ENCODE results near the gene LMO7. TPM values are rescaled to one million over a fixed set of nuclear protein-coding genes. Genes with fewer than 3 reads are reported as not detected.

LMO7 gene
- total and polyA plus RNA-seq, 2 of the 8 experiments (the other 6 are each of a cell fraction or from before 2014, with no cell fraction given), result 8.1 to 28.3 TPM

DNA sequence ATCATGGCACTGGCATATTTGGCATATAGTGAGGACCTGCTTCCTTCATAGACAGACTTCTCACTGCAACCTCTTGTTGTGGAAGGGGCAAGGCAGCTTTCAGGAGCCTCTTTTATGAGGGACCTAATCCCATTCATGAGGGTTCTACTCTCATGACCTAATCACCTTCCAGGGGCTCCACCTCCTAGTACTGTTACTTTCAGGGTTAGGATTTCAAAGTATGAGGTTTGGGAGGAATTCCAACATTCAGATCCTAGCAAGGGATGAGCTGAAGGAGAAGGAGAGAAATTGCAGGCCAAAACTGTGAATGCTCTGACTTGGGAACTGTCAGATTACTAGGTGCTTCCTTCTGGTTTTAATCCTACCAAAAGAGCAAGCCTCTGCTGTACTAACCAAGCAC is 87.8 kb downstream of the LMO7 start:
- Histone ChIP-seq H2BK120ac (replicated peaks; ENCODE audit: low read depth, low read length) (no peak overlapping the region), H2BK12ac (ENCODE audit: low read depth, low read length) (no peak overlapping the region), H3K27ac (ENCODE audit: low read depth, low read length) (no peak overlapping the region), H2BK20ac (ENCODE audit: low read length) (no peak overlapping the region), H3K18ac (ENCODE audit: extremely low read depth, low read length) (no peak overlapping the region), H2BK15ac (ENCODE audit: low read length) (no peak overlapping the region), H3K79me1 (ENCODE audit: low read depth, low read length) (no peaks in the 10 kb centered on the region), H3K9me3 (ENCODE audit: insufficient read depth in 2 of 2, low read depth in 1 of 2, low read length in 1 of 2) (no peaks in the 10 kb centered on the region), H3K79me2 (ENCODE audit: control insufficient read depth in 1 of 2, insufficient read depth in 2 of 2, low read length in 2 of 2) (no peaks in the 10 kb centered on the region), H3K14ac (ENCODE audit: insufficient read length) (no peak overlapping the region), H4K8ac (ENCODE audit: extremely low read depth, insufficient read depth, low read length) (no peak overlapping the region), H3K36me3 (ENCODE audit: control insufficient read depth in 2 of 4, insufficient read depth in 4 of 4, low read length in 3 of 4) (no peaks in the 10 kb centered on the region), H2AK5ac (ENCODE audit: low read depth, low read length) (no peak overlapping the region), H3K27me3 (replicated peaks in 1 of 4; ENCODE audit: control insufficient read depth in 3 of 4, extremely low read depth in 1 of 4, insufficient read depth in 3 of 4, low read length in 3 of 4) (no peaks in the 10 kb centered on the region), H4K91ac (replicated peaks; ENCODE audit: insufficient read length, low read length) (no peak overlapping the region), H3K23me2 (ENCODE audit: low read depth, low read length) (no peaks in the 10 kb centered on the region), H3K56ac (replicated peaks; ENCODE audit: insufficient read length, low read depth, low read length) (no peak overlapping the region), H3K4me1 (replicated peaks in 1 of 4; ENCODE audit: control insufficient read depth in 3 of 4, insufficient read depth in 4 of 4, low read length in 3 of 4) (no peaks in the 10 kb centered on the region), H3K4ac (replicated peaks; ENCODE audit: insufficient read length, low read depth, low read length) (no peak overlapping the region), H3K9ac (replicated peaks in 1 of 4; ENCODE audit: extremely low read depth in 1 of 4, low read depth in 3 of 4, low read length in 3 of 4) (no peak overlapping the region), H3K4me3 (ENCODE audit: extremely low read depth in 1 of 4, insufficient read depth in 2 of 4, low read depth in 3 of 4, low read length in 4 of 4) (no peak overlapping the region), H3K4me2 (ENCODE audit: insufficient read depth in 1 of 2, low read depth in 2 of 2, low read length in 2 of 2) (no peak overlapping the region), H2BK5ac (ENCODE audit: low read depth, low read length) (no peak overlapping the region), H4K20me1 (replicated peaks in 1 of 2; ENCODE audit: control insufficient read depth in 1 of 2, insufficient read depth in 2 of 2, low read length in 2 of 2) (no peaks in the 10 kb centered on the region), H3K23ac (ENCODE audit: insufficient read length) (no peak overlapping the region), H4K5ac (ENCODE audit: insufficient read length, low read depth, low read length) (no peak overlapping the region), H2AFZ (ENCODE audit: low read length) (no peak overlapping the region)
- ChIA-PET POLR2A (ENCODE audit: partially characterized antibody) (no interaction called here), CTCF (ENCODE audit: partially characterized antibody) (interaction anchor here (0.5 to 1.1 kb wide), 4 partner anchors 26 to 122 kb away, joined by 3 to 4 read pairs (median 3); no protein-coding TSS in a partner anchor)
- no peak for DNase-seq (ENCODE audit: low read depth in 1 of 2, low spot score in 2 of 2)
- no peak for FAIRE-seq
- no peak for TF ChIP-seq SIN3A (conservative IDR thresholded peaks at IDR 0.05 in 1 of 2, IDR thresholded peaks at IDR 0.05 in 1 of 2; ENCODE audit: low read depth in 1 of 2, low read length in 2 of 2)
- no peak for TF ChIP-seq BACH1 (IDR thresholded peaks at IDR 0.05; ENCODE audit: low read length)
- TF ChIP-seq TAF7 (optimal IDR thresholded peaks at IDR 0.05; ENCODE audit: borderline replicate concordance, low read depth, low read length), result no peak
- no peak for TF ChIP-seq GABPA (IDR thresholded peaks at IDR 0.05; ENCODE audit: borderline replicate concordance, insufficient read depth, low read length)
- no peak for TF ChIP-seq NANOG (IDR thresholded peaks at IDR 0.05; ENCODE audit: insufficient read depth, low read depth, low read length, poor library complexity, severe bottlenecking)
- no peak for TF ChIP-seq PHF8 (conservative IDR thresholded peaks at IDR 0.05; ENCODE audit: low read depth, low read length)
